Measurements from ENCODE around the gene AGK.

AGK gene

DNA sequence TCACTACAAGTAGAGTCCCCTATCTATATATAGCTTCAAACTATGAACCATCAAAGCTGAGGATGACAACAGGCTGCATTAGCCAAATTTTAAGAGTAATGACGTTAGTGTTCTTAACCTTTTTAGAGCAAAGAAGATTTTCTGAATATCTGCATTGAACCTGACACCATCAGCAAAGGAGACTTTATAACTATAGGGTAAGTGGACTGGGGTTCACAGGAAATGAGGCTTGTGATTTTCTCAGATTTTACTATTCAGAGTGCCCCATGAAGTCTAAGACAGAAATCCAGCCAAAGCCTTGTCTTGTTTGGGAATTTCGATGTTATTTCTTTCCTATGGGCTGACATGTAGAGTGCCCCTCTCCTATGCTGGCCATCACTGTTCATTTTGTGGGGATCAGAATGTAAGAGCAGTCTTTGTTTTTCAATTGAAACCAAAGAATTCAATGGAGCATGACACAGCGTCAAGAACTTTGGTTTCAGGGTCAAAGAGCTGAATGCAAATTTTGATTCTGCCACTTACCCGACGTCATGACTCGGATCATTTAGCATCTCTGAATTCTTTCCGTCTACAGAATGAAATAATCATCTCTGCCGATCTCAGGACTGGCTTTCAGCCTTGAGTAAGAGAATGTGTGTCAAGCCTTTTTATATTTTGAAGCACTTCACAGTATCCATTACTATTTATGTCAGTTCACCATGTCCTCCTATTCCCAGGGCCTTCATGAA lies 98.1 kb downstream of the AGK start:
- no peak for DNase-seq

GRCh38 chr7:141649865-141650634 lies 98.8 kb downstream of the AGK start:
- peak; percentile 76 for DNase-seq

DNA sequence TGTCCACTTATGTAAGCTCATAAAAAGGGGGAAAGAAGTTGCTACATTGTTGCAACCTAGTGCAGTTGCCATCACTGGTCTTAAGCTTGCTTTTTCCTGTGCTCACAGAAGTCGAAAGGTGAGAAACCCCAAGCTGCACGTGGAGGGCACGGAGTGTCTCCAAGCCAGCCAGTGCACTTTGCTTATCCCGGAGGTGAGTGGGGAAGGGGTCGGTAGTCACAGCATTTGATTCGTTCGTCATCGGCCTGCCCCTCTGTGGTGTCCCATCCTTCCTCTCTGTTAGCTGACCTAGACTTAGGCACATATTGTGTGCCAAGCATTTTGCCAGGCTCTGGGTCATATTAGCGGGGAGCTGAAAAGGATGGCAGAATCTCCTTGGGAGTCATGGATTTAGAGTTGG lies 100.2 kb downstream of the AGK start:
- DNase-seq = no peak

GRCh38 chr7:141652691-141653090 lies 101.5 kb downstream of the AGK start:
- DNase-seq = no peak

DNA sequence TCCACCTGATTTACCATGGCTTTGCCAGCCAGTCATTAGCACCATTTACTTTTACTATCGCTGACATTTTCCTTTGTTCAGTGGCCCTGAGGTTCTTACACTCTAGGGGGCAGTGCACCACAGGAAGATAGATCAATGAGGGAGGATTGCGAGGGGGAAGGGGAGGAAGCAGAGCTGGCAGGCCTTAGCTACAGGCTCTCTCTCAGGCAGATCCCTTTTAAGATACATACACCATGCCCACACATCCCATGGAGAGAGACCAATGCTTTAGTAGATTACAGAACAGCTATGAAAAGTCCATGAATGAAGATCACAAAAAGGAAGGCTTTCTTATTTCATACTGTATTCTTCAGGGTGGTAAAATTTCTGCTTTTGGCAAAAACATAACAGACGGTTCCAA lies 103.3 kb downstream of the AGK start:
- peak; percentile 79 for DNase-seq

GRCh38 chr7:141659501-141659900 lies 108.3 kb downstream of the AGK start:
- no peak for DNase-seq

- DNase-seq = no peak
Observed at GRCh38 chr7:141660259-141660658, 109.0 kb downstream of the AGK start.

DNA sequence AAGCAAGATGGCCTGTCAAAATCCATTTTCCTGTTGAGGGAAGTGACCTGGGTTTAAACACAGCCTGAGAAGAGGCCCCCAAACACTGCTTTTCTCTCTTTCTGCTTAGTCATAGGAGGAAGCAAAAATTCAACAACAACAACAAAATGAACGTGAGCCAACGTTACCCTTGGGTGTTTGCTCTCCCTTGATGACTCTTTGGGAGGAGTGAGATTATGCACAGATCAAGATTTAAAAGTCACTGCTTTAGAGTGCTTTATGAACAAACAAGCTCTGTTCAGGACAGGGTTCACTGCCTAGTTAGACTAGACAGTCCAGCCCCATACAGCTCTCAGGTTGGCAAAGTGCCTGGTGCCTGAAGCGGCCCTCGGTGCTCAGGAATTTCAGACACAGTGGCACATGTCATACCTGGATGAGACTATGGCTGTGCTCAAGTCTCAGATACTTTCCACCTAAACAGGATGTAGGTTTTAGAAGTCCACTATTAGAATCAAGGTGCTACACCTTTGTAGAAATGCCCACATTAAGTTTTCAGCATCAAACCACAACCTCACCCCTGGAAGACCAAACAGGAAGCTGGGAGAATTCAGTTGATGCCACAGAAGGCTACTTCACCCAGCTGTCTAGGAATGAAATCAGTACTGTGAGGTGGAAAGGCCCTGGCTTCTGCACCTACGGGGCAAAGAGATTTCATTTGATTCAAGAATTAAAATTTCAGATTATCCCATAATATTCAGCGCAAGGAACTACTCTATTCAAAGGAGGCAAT lies 112.1 kb downstream of the AGK start:
- DNase-seq = no peak

- DNase-seq = no peak
Observed at GRCh38 chr7:141664450-141664849, 113.2 kb downstream of the AGK start.

GRCh38 chr7:141665208-141666035 lies 114.2 kb downstream of the AGK start:
- DNase-seq = no peak

DNA sequence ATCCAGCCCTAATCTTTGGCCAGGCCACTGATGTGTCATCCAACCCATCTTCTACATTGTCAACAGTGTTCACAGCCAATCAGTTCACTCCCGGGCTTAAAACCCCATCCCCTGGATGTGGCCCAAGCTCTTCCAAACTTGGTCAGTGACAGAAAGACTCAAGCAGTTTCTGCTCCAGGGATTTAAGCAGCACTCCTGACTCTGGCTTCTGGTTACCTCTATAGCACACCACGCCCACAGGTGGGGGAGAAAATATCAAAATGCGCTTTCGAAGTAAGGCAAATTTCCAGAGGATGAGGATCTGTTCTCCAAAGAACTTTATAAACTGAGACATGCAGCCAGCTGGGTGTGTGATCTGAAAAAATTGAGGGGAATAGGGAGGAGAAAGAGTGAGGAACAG lies 114.9 kb downstream of the AGK start:
- DNase-seq = no peak

- no peak for DNase-seq
Observed at GRCh38 chr7:141668853-141669252, 117.6 kb downstream of the AGK start.

- DNase-seq = no peak
Observed at GRCh38 chr7:141671705-141672496, 120.7 kb downstream of the AGK start.

DNA sequence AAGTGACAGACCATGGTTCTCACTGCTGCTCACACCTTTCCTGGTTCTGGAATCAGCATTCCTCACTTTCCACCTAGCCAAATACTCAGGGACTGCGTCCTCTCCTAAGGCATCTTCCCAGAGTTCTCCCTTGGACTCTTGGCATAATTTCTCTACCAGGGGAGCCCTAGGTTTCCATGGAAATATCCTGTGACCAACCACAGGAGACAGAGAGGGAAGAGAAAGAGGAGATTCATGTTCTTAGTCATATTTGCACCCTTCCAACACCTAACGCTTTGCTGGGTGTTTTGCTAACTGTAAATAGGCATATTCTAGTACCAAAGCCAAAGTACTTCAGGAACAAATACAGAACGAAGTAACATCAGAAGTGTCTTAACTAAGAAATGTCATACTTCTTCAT lies 122.1 kb downstream of the AGK start:
- no peak for DNase-seq

GRCh38 chr7:141674171-141674671 lies 123.0 kb downstream of the AGK start:
- DNase-seq = no peak

DNA sequence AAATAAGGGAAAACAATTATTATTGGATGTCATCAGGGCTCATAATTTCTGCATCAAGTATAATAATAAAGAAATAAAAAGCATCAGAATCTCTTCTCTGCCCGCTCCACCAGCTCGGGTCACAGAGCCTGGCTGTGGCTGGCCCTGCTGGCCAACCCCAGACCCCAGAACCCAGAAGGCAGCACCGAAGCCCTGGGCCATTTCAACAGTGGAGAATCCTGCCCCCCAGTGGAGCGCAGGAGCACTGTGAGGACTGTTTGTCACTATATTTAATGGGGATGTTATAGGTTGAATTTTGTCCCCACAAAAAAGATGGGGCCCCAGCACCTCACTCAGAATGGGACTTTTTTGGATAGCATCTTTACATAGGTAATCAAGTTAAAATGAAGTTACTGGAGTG lies 123.5 kb downstream of the AGK start:
- DNase-seq = no peak

- DNase-seq = no peak
Observed at GRCh38 chr7:141675436-141676215, 124.4 kb downstream of the AGK start.

DNA sequence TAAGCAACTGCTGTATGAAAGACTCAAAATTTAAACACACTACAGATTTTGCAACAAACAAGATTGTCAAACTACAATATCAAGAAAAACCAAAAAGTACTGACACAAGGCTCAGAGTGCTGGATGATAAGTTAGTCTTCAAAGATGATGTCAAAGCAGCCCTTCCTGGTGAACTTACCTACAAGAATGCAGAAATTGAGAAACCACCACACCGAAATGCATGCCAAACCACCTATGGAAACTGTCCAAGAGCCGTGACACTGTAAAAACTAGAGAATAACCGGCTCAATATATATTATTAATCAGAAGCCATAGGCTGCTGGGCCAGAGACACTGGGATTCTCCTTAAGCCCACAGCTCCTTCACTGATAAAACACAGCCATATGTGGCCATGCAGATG lies 125.4 kb downstream of the AGK start:
- DNase-seq = no peak

DNA sequence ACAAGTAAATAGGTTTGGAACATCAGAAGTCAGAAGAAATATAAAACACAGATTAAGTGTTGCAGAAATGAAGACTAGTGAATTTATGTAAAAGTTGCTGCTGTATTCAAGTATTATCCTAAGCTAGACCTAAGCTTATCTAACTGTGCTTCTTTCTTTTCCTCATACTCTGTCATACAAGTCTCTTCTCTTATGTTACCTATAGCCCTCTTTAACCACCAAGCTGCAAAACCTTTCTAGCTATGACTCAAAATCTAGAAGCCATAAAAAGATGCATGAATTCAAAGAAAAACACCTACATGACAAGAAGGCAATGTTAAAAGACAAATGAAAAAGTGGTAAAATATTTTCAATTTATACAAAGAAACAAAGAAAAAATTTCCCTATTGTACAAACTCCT lies 127.8 kb downstream of the AGK start:
- DNase-seq = no peak

DNA sequence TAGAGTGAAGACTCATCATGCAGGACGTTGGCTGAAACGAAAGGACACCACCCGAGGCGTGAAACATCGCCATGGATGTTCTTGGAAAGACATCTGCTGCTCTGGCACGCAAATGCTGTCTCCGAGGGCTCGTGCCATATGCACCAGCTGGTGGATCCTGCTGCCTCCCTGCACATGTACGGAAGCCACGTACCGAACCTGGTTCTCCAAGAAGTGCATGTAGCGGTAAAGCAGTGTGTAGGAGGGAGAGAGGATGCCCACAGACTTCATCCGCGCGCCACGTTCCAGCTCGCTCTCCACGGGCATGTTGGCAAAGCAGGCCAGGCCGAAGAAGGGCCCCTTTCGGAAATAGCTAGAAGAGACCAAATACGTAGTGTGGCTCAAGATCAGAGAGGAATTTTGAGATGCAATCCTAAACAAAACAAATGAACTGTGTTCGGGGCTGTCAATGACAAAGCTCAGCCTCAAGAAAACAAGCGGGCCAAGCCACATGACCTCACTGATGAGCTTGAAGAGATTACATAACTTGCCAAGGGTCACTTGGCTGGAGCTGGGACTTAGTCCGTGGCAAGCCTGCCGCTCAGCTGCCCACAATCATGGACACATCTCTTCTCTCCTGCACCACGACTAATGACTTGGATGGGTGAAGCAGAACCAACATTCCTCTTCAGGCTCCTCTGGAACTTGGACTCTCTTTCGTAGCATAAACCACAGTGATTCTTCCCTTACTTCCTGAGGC lies 134.2 kb downstream of the AGK start:
- DNase-seq = no peak
